ENCODE results near the gene PLA2G2E. TPM values are rescaled to one million over a fixed set of nuclear protein-coding genes. Genes with fewer than 3 reads are reported as not detected.

PLA2G2E gene
- polyA plus RNA-seq, 2 donors = not detected

- 89 to 90% methylated on average over 2 of the region's 2 CpGs for WGBS, 2 donors
- Histone ChIP-seq H3K36me3 (ENCODE audit: control insufficient read depth in 2 of 2, insufficient read depth in 2 of 2, low read length in 1 of 2) (no peaks in the 10 kb centered on the region), H3K27ac (ENCODE audit: low read depth in 2 of 2, low read length in 1 of 2) (no peak overlapping the region), H3K4me1 (ENCODE audit: control insufficient read depth in 2 of 2, insufficient read depth in 2 of 2, low read length in 1 of 2) (no peaks in the 10 kb centered on the region), H3K9me3 (ENCODE audit: control insufficient read depth in 2 of 2, insufficient read depth in 1 of 2, low read depth in 1 of 2, low read length in 1 of 2) (no peaks in the 10 kb centered on the region), H3K27me3 (ENCODE audit: control insufficient read depth in 1 of 2, insufficient read depth in 2 of 2, low read length in 2 of 2) (peaks cover 0 to 6% of the 10 kb centered on the region in 2 donors), H3K4me3 (ENCODE audit: low read depth in 1 of 2, low read length in 2 of 2) (no peak overlapping the region)
Measured at GRCh38 chr1:19954059-19954458, 30.6 kb upstream of the PLA2G2E start.

- H3K27ac ChIP-seq (ENCODE audit: low read depth in 2 of 2, low read length in 1 of 2) = no peak overlapping the region
- H3K36me3 ChIP-seq (ENCODE audit: control insufficient read depth in 2 of 2, insufficient read depth in 2 of 2, low read length in 1 of 2) = no peaks in the 10 kb centered on the region
- WGBS, 2 donors = 30 to 32% methylated on average over 2 of the region's 2 CpGs
- H3K9me3 ChIP-seq (ENCODE audit: control insufficient read depth in 2 of 2, insufficient read depth in 1 of 2, low read depth in 1 of 2, low read length in 1 of 2) = no peaks in the 10 kb centered on the region
- no peaks in the 10 kb centered on the region for H3K27me3 ChIP-seq (ENCODE audit: control insufficient read depth in 1 of 2, insufficient read depth in 2 of 2, low read length in 2 of 2)
- H3K4me1 ChIP-seq (ENCODE audit: control insufficient read depth in 2 of 2, insufficient read depth in 2 of 2, low read length in 1 of 2) = no peaks in the 10 kb centered on the region
- H3K4me3 ChIP-seq (ENCODE audit: low read depth in 1 of 2, low read length in 2 of 2) = no peak overlapping the region
Measured at GRCh38 chr1:19949016-19949415, 25.6 kb upstream of the PLA2G2E start.

DNA sequence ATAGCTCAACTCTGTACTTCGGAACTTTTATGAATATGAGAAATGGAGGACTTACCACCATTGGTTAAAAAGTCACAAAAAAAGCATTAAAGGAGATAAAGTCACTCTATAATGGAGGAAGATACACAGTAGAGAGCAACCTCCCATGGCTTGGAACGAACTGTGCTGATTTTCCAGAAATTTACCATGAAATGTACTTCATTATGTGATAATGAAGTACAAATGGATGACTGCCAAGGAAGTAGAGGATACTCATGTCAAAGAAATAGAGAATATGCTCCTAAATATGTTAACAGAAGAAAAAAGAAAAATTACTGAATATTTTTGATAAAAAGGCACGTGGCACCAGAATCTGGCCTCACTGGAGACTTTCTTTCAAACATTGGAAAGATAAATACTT is 23.6 kb upstream of the PLA2G2E start:
- no peak overlapping the region for H3K27ac ChIP-seq (ENCODE audit: low read depth in 2 of 2, low read length in 1 of 2)
- H3K4me1 ChIP-seq (ENCODE audit: control insufficient read depth in 2 of 2, insufficient read depth in 2 of 2, low read length in 1 of 2) = no peaks in the 10 kb centered on the region
- 66 to 72% methylated on average over 3 of the region's 3 CpGs for WGBS, 2 donors
- no peak overlapping the region for H3K4me3 ChIP-seq (ENCODE audit: low read depth in 1 of 2, low read length in 2 of 2)
- H3K9me3 ChIP-seq (ENCODE audit: control insufficient read depth in 2 of 2, insufficient read depth in 1 of 2, low read depth in 1 of 2, low read length in 1 of 2) = no peaks in the 10 kb centered on the region
- no peaks in the 10 kb centered on the region for H3K27me3 ChIP-seq (ENCODE audit: control insufficient read depth in 1 of 2, insufficient read depth in 2 of 2, low read length in 2 of 2)
- no peaks in the 10 kb centered on the region for H3K36me3 ChIP-seq (ENCODE audit: control insufficient read depth in 2 of 2, insufficient read depth in 2 of 2, low read length in 1 of 2)

- no peaks in the 10 kb centered on the region for H3K4me1 ChIP-seq (ENCODE audit: control insufficient read depth in 2 of 2, insufficient read depth in 2 of 2, low read length in 1 of 2)
- H3K27me3 ChIP-seq (ENCODE audit: control insufficient read depth in 1 of 2, insufficient read depth in 2 of 2, low read length in 2 of 2) = no peaks in the 10 kb centered on the region
- 38 to 40% methylated on average over 6 of the region's 6 CpGs for WGBS, 2 donors
- no peaks in the 10 kb centered on the region for H3K9me3 ChIP-seq (ENCODE audit: control insufficient read depth in 2 of 2, insufficient read depth in 1 of 2, low read depth in 1 of 2, low read length in 1 of 2)
- no peak overlapping the region for H3K27ac ChIP-seq (ENCODE audit: low read depth in 2 of 2, low read length in 1 of 2)
- no peak overlapping the region for H3K4me3 ChIP-seq (ENCODE audit: low read depth in 1 of 2, low read length in 2 of 2)
- no peaks in the 10 kb centered on the region for H3K36me3 ChIP-seq (ENCODE audit: control insufficient read depth in 2 of 2, insufficient read depth in 2 of 2, low read length in 1 of 2)
Measured at GRCh38 chr1:19946331-19946751, 22.9 kb upstream of the PLA2G2E start.

DNA sequence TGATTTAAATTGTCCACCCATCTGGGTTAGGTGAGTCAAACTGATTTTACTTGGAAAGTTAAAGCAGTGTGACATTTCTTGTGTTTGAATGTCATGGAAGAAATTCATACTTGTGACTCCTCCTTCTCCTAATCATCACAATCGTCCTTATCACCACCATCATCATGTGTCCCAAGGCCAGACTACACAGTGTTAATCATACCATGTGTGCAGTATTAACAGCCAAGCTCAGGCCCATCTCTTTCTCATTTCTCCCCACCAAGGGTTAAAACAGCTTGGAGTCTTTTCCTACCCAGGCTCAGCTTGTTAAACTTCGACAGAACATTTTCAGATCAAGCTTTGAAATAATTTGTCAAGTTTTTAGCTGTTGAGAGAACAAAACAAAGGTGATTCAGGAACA is 22.5 kb upstream of the PLA2G2E start:
- Histone ChIP-seq H3K27me3 (ENCODE audit: control insufficient read depth in 1 of 2, insufficient read depth in 2 of 2, low read length in 2 of 2) (no peaks in the 10 kb centered on the region), H3K36me3 (ENCODE audit: control insufficient read depth in 2 of 2, insufficient read depth in 2 of 2, low read length in 1 of 2) (no peaks in the 10 kb centered on the region), H3K4me3 (ENCODE audit: low read depth in 1 of 2, low read length in 2 of 2) (no peak overlapping the region), H3K9me3 (ENCODE audit: control insufficient read depth in 2 of 2, insufficient read depth in 1 of 2, low read depth in 1 of 2, low read length in 1 of 2) (no peaks in the 10 kb centered on the region), H3K27ac (ENCODE audit: low read depth in 2 of 2, low read length in 1 of 2) (no peak overlapping the region), H3K4me1 (ENCODE audit: control insufficient read depth in 2 of 2, insufficient read depth in 2 of 2, low read length in 1 of 2) (no peaks in the 10 kb centered on the region)
- WGBS, 2 donors = 22 to 23% methylated on average over 2 of the region's 2 CpGs

GRCh38 chr1:19942657-19943056 is 19.2 kb upstream of the PLA2G2E start:
- no peaks in the 10 kb centered on the region for H3K9me3 ChIP-seq (ENCODE audit: control insufficient read depth in 2 of 2, insufficient read depth in 1 of 2, low read depth in 1 of 2, low read length in 1 of 2)
- 86 to 92% methylated on average over 2 of the region's 2 CpGs for WGBS, 2 donors
- H3K4me1 ChIP-seq (ENCODE audit: control insufficient read depth in 2 of 2, insufficient read depth in 2 of 2, low read length in 1 of 2) = no peaks in the 10 kb centered on the region
- no peaks in the 10 kb centered on the region for H3K27me3 ChIP-seq (ENCODE audit: control insufficient read depth in 1 of 2, insufficient read depth in 2 of 2, low read length in 2 of 2)
- H3K36me3 ChIP-seq (ENCODE audit: control insufficient read depth in 2 of 2, insufficient read depth in 2 of 2, low read length in 1 of 2) = no peaks in the 10 kb centered on the region
- no peak overlapping the region for H3K4me3 ChIP-seq (ENCODE audit: low read depth in 1 of 2, low read length in 2 of 2)
- no peak overlapping the region for H3K27ac ChIP-seq (ENCODE audit: low read depth in 2 of 2, low read length in 1 of 2)

DNA sequence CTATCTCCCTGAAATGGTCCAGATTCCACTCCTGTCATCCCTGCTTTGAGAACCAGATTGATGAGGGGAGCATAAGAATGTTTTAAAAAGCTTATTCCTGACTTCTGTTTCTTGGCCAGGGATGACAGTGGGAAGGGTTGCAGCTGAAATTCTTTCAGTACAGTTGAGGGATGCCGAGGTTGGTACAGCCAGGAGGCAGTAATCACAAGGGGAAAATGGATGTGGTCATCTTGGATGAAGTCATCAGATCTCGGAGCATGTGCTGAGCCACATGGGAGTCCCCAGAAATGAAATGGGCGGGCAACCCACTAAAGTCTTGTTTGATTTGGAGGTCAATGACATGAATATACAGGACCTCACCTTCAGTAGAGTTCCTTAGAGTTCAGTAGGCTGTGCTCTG is 18.7 kb upstream of the PLA2G2E start:
- 71 to 73% methylated on average over 3 of the region's 3 CpGs for WGBS, 2 donors
- Histone ChIP-seq H3K9me3 (ENCODE audit: control insufficient read depth in 2 of 2, insufficient read depth in 1 of 2, low read depth in 1 of 2, low read length in 1 of 2) (no peaks in the 10 kb centered on the region), H3K27me3 (ENCODE audit: control insufficient read depth in 1 of 2, insufficient read depth in 2 of 2, low read length in 2 of 2) (no peaks in the 10 kb centered on the region), H3K4me1 (ENCODE audit: control insufficient read depth in 2 of 2, insufficient read depth in 2 of 2, low read length in 1 of 2) (no peaks in the 10 kb centered on the region), H3K4me3 (ENCODE audit: low read depth in 1 of 2, low read length in 2 of 2) (no peak overlapping the region), H3K36me3 (ENCODE audit: control insufficient read depth in 2 of 2, insufficient read depth in 2 of 2, low read length in 1 of 2) (no peaks in the 10 kb centered on the region), H3K27ac (ENCODE audit: low read depth in 2 of 2, low read length in 1 of 2) (no peak overlapping the region)

GRCh38 chr1:19941206-19941568 is 17.8 kb upstream of the PLA2G2E start:
- no peaks in the 10 kb centered on the region for H3K36me3 ChIP-seq (ENCODE audit: control insufficient read depth in 2 of 2, insufficient read depth in 2 of 2, low read length in 1 of 2)
- WGBS, 2 donors = 82 to 90% methylated on average over 3 of the region's 3 CpGs

GRCh38 chr1:19940486-19941205 is 17.2 kb upstream of the PLA2G2E start:
- Histone ChIP-seq H3K36me3 (ENCODE audit: control insufficient read depth in 2 of 2, insufficient read depth in 2 of 2, low read length in 1 of 2) (no peaks in the 10 kb centered on the region), H3K27me3 (ENCODE audit: control insufficient read depth in 1 of 2, insufficient read depth in 2 of 2, low read length in 2 of 2) (no peaks in the 10 kb centered on the region), H3K9me3 (ENCODE audit: control insufficient read depth in 2 of 2, insufficient read depth in 1 of 2, low read depth in 1 of 2, low read length in 1 of 2) (no peaks in the 10 kb centered on the region), H3K4me3 (ENCODE audit: low read depth in 1 of 2, low read length in 2 of 2) (no peak overlapping the region), H3K27ac (ENCODE audit: low read depth in 2 of 2, low read length in 1 of 2) (no peak overlapping the region), H3K4me1 (ENCODE audit: control insufficient read depth in 2 of 2, insufficient read depth in 2 of 2, low read length in 1 of 2) (no peaks in the 10 kb centered on the region)
- WGBS, 2 donors = 56 to 71% methylated on average over 7 of the region's 7 CpGs

More at GRCh38 chr1:19941206-19941568, 17.8 kb upstream of the PLA2G2E start:
- Histone ChIP-seq H3K4me3 (ENCODE audit: low read depth in 1 of 2, low read length in 2 of 2) (no peak overlapping the region), H3K27ac (ENCODE audit: low read depth in 2 of 2, low read length in 1 of 2) (no peak overlapping the region), H3K27me3 (ENCODE audit: control insufficient read depth in 1 of 2, insufficient read depth in 2 of 2, low read length in 2 of 2) (no peaks in the 10 kb centered on the region), H3K4me1 (ENCODE audit: control insufficient read depth in 2 of 2, insufficient read depth in 2 of 2, low read length in 1 of 2) (no peaks in the 10 kb centered on the region), H3K9me3 (ENCODE audit: control insufficient read depth in 2 of 2, insufficient read depth in 1 of 2, low read depth in 1 of 2, low read length in 1 of 2) (no peaks in the 10 kb centered on the region)

GRCh38 chr1:19938472-19938871 is 15.1 kb upstream of the PLA2G2E start:
- no peaks in the 10 kb centered on the region for H3K36me3 ChIP-seq (ENCODE audit: control insufficient read depth in 2 of 2, insufficient read depth in 2 of 2, low read length in 1 of 2)
- H3K27ac ChIP-seq (ENCODE audit: low read depth in 2 of 2, low read length in 1 of 2) = no peak overlapping the region
- 87 to 97% methylated on average over 1 of the region's 1 CpG for WGBS, 2 donors
- peaks cover 2 to 4% of the 10 kb centered on the region in 2 donors for H3K9me3 ChIP-seq (ENCODE audit: control insufficient read depth in 2 of 2, insufficient read depth in 1 of 2, low read depth in 1 of 2, low read length in 1 of 2)
- no peaks in the 10 kb centered on the region for H3K4me1 ChIP-seq (ENCODE audit: control insufficient read depth in 2 of 2, insufficient read depth in 2 of 2, low read length in 1 of 2)
- H3K27me3 ChIP-seq (ENCODE audit: control insufficient read depth in 1 of 2, insufficient read depth in 2 of 2, low read length in 2 of 2) = no peaks in the 10 kb centered on the region
- no peak overlapping the region for H3K4me3 ChIP-seq (ENCODE audit: low read depth in 1 of 2, low read length in 2 of 2)
